Measurements from ENCODE around the gene LDB3. TPM values are rescaled to one million over a fixed set of nuclear protein-coding genes. Genes with fewer than 3 reads are reported as not detected.

LDB3 gene
- total RNA-seq, 2 donors from 2014 or later = 0.11 to 0.35 TPM

DNA sequence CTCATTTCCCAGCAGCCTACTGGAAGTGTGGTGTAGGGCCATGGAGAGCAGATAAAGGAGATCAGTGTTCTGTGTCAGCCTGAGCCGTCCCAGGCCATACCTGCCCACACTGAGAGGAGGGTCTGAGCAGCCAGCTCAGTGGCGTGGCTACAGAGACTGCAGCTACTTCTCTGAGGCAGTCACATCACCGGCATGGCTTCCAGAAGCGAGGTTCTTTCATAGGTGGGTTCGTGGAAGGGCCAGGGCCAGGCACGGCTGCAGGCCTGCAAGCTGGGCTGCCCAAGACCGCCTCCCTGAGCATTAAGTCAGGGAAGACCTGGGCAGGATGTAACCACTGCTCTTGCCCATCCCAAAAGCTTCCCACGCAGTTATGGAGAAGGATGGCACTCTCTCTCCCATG lies 34.9 kb downstream of the LDB3 start:
- Histone ChIP-seq H3K9ac (ENCODE audit: extremely low read depth, low read length, poor library complexity, severe bottlenecking) (no peak overlapping the region), H3K27ac (ENCODE audit: low read depth, low read length) (no peak overlapping the region), H3K36me3 (ENCODE audit: control insufficient read depth, insufficient read depth, low read length) (no peaks in the 10 kb centered on the region), H3K4me3 (ENCODE audit: low read length) (no peak overlapping the region), H3K9me3 (ENCODE audit: control insufficient read depth, low read length) (no peaks in the 10 kb centered on the region), H3K27me3 (ENCODE audit: control insufficient read depth, insufficient read depth, low read length, poor library complexity, severe bottlenecking) (no peaks in the 10 kb centered on the region), H3K4me1 (ENCODE audit: control insufficient read depth, insufficient read depth, low read length) (no peaks in the 10 kb centered on the region)
- Mint-ChIP-seq H3K9me3 (no peaks in the 10 kb centered on the region), H3K4me1 (peaks cover 5% of the 10 kb centered on the region), H3K27ac (peak overlapping the region; percentile 9), H3K4me3 (no peak overlapping the region), H3K36me3 (ENCODE audit: low read depth) (no peaks in the 10 kb centered on the region), H3K27me3 (ENCODE audit: insufficient read depth) (no peaks in the 10 kb centered on the region)
- 95 to 96% methylated on average over 6 to 8 of the region's 8 CpGs for WGBS, 2 experiments (ENCODE audit: insufficient coverage in 1 of 2, insufficient read length in 1 of 2)
- TF ChIP-seq, protein P1, sequence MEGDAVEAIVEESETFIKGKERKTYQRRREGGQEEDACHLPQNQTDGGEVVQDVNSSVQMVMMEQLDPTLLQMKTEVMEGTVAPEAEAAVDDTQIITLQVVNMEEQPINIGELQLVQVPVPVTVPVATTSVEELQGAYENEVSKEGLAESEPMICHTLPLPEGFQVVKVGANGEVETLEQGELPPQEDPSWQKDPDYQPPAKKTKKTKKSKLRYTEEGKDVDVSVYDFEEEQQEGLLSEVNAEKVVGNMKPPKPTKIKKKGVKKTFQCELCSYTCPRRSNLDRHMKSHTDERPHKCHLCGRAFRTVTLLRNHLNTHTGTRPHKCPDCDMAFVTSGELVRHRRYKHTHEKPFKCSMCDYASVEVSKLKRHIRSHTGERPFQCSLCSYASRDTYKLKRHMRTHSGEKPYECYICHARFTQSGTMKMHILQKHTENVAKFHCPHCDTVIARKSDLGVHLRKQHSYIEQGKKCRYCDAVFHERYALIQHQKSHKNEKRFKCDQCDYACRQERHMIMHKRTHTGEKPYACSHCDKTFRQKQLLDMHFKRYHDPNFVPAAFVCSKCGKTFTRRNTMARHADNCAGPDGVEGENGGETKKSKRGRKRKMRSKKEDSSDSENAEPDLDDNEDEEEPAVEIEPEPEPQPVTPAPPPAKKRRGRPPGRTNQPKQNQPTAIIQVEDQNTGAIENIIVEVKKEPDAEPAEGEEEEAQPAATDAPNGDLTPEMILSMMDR (conservative IDR thresholded peaks at IDR 0.05) = no peak
- no peak for DNase-seq

DNA sequence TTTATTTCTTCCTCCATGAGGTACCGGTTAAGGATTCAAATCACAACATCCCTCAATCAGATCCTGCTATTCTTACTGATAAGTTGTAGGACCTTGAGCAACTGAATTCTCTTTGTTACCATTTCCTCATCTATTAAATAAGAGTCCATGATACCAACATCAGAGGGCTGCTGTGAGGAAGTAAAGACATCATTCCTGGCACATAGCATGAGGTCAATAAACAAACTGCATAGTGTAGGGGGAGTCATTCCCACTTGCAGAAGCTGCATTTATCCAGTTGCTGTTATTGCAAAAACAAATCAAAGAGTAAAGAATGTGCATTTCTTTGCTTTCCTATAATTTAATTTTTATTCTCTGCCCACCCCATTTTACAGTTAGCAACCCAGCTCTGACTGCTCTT lies 36.8 kb downstream of the LDB3 start:
- 100% methylated on average over 1 of the region's 1 CpG; no CpG with 5 or more reads in 1 of the 2 experiments for WGBS, 2 experiments (ENCODE audit: insufficient coverage in 1 of 2, insufficient read length in 1 of 2)
- H3K27ac Mint-ChIP-seq = no peak overlapping the region

DNA sequence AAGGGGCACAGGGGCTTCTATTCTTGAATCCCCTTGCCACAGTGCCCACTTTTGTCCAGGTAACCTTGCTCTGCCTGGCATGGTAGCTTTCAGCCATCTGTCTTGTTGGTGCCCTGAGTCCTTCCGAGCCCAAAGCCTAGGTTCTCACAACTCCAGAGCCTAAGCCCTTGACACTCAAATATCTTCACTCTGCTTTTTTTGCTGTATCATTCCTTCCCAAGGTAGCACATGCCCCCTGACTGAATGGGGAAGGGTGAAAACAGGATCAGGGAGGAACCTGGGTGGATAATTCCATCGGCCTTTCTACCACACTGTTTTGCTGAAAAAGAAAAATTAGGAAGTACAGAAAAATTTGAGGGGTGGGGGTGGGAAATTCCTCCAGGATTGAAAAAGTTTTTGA lies 37.6 kb downstream of the LDB3 start:
- Mint-ChIP-seq H3K27ac (no peak overlapping the region), H3K4me3 (no peak overlapping the region), H3K9me3 (no peaks in the 10 kb centered on the region), H3K4me1 (peaks cover 16% of the 10 kb centered on the region), H3K36me3 (ENCODE audit: low read depth) (no peaks in the 10 kb centered on the region), H3K27me3 (ENCODE audit: insufficient read depth) (no peaks in the 10 kb centered on the region)
- H3K36me3 ChIP-seq (ENCODE audit: control insufficient read depth, insufficient read depth, low read length) = no peaks in the 10 kb centered on the region
- DNase-seq = peak; percentile 44
- 88 to 89% methylated on average over 1 to 2 of the region's 2 CpGs for WGBS, 2 experiments (ENCODE audit: insufficient coverage in 1 of 2, insufficient read length in 1 of 2)
- H3K27me3 ChIP-seq (ENCODE audit: control insufficient read depth, insufficient read depth, low read length, poor library complexity, severe bottlenecking) = no peaks in the 10 kb centered on the region
- TF ChIP-seq, protein P1 (conservative IDR thresholded peaks at IDR 0.05) = no peak
- H3K27ac ChIP-seq (ENCODE audit: low read depth, low read length) = no peak overlapping the region
- H3K9ac ChIP-seq (ENCODE audit: extremely low read depth, low read length, poor library complexity, severe bottlenecking) = no peak overlapping the region
- no peaks in the 10 kb centered on the region for H3K4me1 ChIP-seq (ENCODE audit: control insufficient read depth, insufficient read depth, low read length)
- no peak overlapping the region for H3K4me3 ChIP-seq (ENCODE audit: low read length)
- H3K9me3 ChIP-seq (ENCODE audit: control insufficient read depth, low read length) = no peaks in the 10 kb centered on the region

More for the DNA sequence above, 36.8 kb downstream of the LDB3 start:
- no peaks in the 10 kb centered on the region for H3K27me3 Mint-ChIP-seq (ENCODE audit: insufficient read depth)
- DNase-seq = no peak
- no peaks in the 10 kb centered on the region for H3K27me3 ChIP-seq (ENCODE audit: control insufficient read depth, insufficient read depth, low read length, poor library complexity, severe bottlenecking)
- peaks cover 13% of the 10 kb centered on the region for H3K4me1 Mint-ChIP-seq
- no peaks in the 10 kb centered on the region for H3K36me3 Mint-ChIP-seq (ENCODE audit: low read depth)
- H3K9ac ChIP-seq (ENCODE audit: extremely low read depth, low read length, poor library complexity, severe bottlenecking) = no peak overlapping the region
- H3K36me3 ChIP-seq (ENCODE audit: control insufficient read depth, insufficient read depth, low read length) = no peaks in the 10 kb centered on the region
- H3K4me3 Mint-ChIP-seq = no peak overlapping the region
- no peak overlapping the region for H3K27ac ChIP-seq (ENCODE audit: low read depth, low read length)
- no peaks in the 10 kb centered on the region for H3K9me3 ChIP-seq (ENCODE audit: control insufficient read depth, low read length)
- TF ChIP-seq, protein P1 (conservative IDR thresholded peaks at IDR 0.05) = no peak
- no peaks in the 10 kb centered on the region for H3K4me1 ChIP-seq (ENCODE audit: control insufficient read depth, insufficient read depth, low read length)
- H3K4me3 ChIP-seq (ENCODE audit: low read length) = no peak overlapping the region
- H3K9me3 Mint-ChIP-seq = no peaks in the 10 kb centered on the region
